Measurements from ENCODE around the gene ATP8A1.

DNA sequence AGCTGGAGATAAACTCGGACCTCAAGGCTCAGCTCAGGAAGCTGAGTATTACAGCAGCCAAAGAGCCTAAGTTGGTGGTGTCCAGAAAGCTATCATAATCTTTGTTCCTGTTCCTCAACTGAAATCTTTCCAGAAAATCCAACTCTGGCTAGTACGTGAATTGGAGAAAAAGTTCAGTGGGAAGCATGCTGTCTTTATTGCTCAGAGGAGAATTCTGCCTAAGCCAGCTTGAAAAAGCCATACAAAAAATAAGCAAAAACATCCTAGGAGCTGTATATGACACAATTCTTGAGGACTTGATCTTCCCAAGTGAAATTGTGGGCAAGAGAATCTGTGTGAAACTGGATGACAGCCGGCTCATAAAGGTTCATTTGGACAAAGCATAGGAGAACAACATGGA is 185.0 kb downstream of the ATP8A1 start:
- TF ChIP-seq, protein P1, sequence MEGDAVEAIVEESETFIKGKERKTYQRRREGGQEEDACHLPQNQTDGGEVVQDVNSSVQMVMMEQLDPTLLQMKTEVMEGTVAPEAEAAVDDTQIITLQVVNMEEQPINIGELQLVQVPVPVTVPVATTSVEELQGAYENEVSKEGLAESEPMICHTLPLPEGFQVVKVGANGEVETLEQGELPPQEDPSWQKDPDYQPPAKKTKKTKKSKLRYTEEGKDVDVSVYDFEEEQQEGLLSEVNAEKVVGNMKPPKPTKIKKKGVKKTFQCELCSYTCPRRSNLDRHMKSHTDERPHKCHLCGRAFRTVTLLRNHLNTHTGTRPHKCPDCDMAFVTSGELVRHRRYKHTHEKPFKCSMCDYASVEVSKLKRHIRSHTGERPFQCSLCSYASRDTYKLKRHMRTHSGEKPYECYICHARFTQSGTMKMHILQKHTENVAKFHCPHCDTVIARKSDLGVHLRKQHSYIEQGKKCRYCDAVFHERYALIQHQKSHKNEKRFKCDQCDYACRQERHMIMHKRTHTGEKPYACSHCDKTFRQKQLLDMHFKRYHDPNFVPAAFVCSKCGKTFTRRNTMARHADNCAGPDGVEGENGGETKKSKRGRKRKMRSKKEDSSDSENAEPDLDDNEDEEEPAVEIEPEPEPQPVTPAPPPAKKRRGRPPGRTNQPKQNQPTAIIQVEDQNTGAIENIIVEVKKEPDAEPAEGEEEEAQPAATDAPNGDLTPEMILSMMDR (IDR thresholded peaks at IDR 0.05) = no peak
- TF ChIP-seq POLR2AphosphoS5 (IDR thresholded peaks at IDR 0.05) = no peak

All from esophagus muscularis mucosa (tissue), 3 donors.